ENCODE results near the gene NOX5.

NOX5 gene

GRCh38 chr15:69025320-69025719, 10.8 kb downstream of the NOX5 start:
- no peak for DNase-seq

GRCh38 chr15:69026355-69026754, 11.9 kb downstream of the NOX5 start:
- DNase-seq, result no peak

GRCh38 chr15:69027976-69028518, 13.6 kb downstream of the NOX5 start:
- no peak for DNase-seq

GRCh38 chr15:69031013-69032001, 16.8 kb downstream of the NOX5 start:
- DNase-seq, result no peak

- DNase-seq, result no peak
These were observed 17.5 kb downstream of the NOX5 start for GRCh38 chr15:69032031-69032430.

GRCh38 chr15:69032703-69033373, 18.3 kb downstream of the NOX5 start:
- DNase-seq, result no peak

- DNase-seq, result no peak
These were observed 19.9 kb downstream of the NOX5 start for GRCh38 chr15:69034352-69034751.

- DNase-seq, result peak; percentile 19
These were observed 20.9 kb downstream of the NOX5 start for GRCh38 chr15:69035205-69035917.

- no peak for DNase-seq
These were observed 21.4 kb downstream of the NOX5 start for GRCh38 chr15:69035918-69036258.

GRCh38 chr15:69036826-69037225, 22.3 kb downstream of the NOX5 start:
- DNase-seq, result no peak

GRCh38 chr15:69037482-69037881, 23.0 kb downstream of the NOX5 start:
- no peak for DNase-seq

GRCh38 chr15:69037977-69038376, 23.5 kb downstream of the NOX5 start:
- no peak for DNase-seq

- DNase-seq, result no peak
These were observed 24.0 kb downstream of the NOX5 start for GRCh38 chr15:69038508-69038907.

- no peak for DNase-seq
These were observed 25.2 kb downstream of the NOX5 start for GRCh38 chr15:69039516-69040225.

- no peak for DNase-seq
These were observed 28.0 kb downstream of the NOX5 start for GRCh38 chr15:69042531-69042930.

GRCh38 chr15:69045802-69046201, 31.3 kb downstream of the NOX5 start:
- peak; percentile 47 for DNase-seq

- no peak for DNase-seq
These were observed 32.3 kb downstream of the NOX5 start for GRCh38 chr15:69046781-69047180.

- DNase-seq, result no peak
These were observed 35.5 kb downstream of the NOX5 start for GRCh38 chr15:69049976-69050375.

- DNase-seq, result no peak
These were observed 40.8 kb downstream of the NOX5 start for GRCh38 chr15:69055251-69055650.

GRCh38 chr15:69056365-69056764, 41.9 kb downstream of the NOX5 start:
- DNase-seq, result peak; percentile 15

GRCh38 chr15:69058830-69059556, 44.5 kb downstream of the NOX5 start:
- DNase-seq, result peak; percentile 82

GRCh38 chr15:69059557-69059943, 45.1 kb downstream of the NOX5 start:
- DNase-seq, result no peak

Data from NCI-H146 (cell line).